HCT116 (cell line): ENCODE results near the gene PDHX. TPM values are rescaled to one million over a fixed set of nuclear protein-coding genes. Genes with fewer than 3 reads are reported as not detected.

Experiments used
- ATF3 ChIP-seq: IDR thresholded peaks from 2 replicates; pipeline ENCODE4 v1.6.1; 2012
- CBX3 ChIP-seq: IDR thresholded peaks from 2 replicates; pipeline ENCODE4 v1.6.1; 2012; ENCODE audit warnings: low read depth
- EZH2phosphoT487 ChIP-seq: fragments of 200-600 bp; IDR thresholded peaks from 2 replicates; pipeline ENCODE4 v1.6.1; 2018; ENCODE audit warnings: antibody characterized with exemption, borderline replicate concordance
- FOSL1 ChIP-seq: IDR thresholded peaks from 2 replicates; pipeline ENCODE4 v1.6.1; 2012; ENCODE audit warnings: low read depth
- POLR2AphosphoS5 ChIP-seq: IDR thresholded peaks from 2 replicates; pipeline ENCODE4 v1.6.1; 2011; ENCODE audit warnings: mild to moderate bottlenecking, low read depth, low read length, moderate library complexity
- REST ChIP-seq: IDR thresholded peaks from 2 replicates; pipeline ENCODE4 v1.6.1; 2012; ENCODE audit warnings: low read depth
- YY1 ChIP-seq: IDR thresholded peaks from 2 replicates; pipeline ENCODE4 v1.6.1; 2011; ENCODE audit warnings: low read length, low read depth, moderate library complexity, mild to moderate bottlenecking; ENCODE audit not compliant: insufficient replicate concordance; ENCODE audit errors: extremely low read depth
- ZFX ChIP-seq: fragments of 450-650 bp; IDR thresholded peaks from 2 replicates; pipeline ENCODE4 v1.6.1; 2017
- total RNA-seq: library from RNA; stranded (reverse); gene quantifications from one replicate; pipeline ENCODE4 v1.2.1, GENCODE V29; 2021; ENCODE audit not compliant: unreplicated experiment
- TF ChIP-seq, protein P1 (sequence below), 3 experiments: fragments of 200-600 bp in 1 of 3; sonication (generic) in 1 of 3; IDR thresholded peaks in 2 of 3; conservative IDR thresholded peaks in 1 of 3; 2 replicates each; pipeline ENCODE4 v1.5.1; 2012 to 2017; ENCODE audit warnings: low read depth in 2 of 3, low read length in 2 of 3, antibody characterized with exemption in 1 of 3, borderline replicate concordance in 1 of 3, control low read depth in 1 of 3, mild to moderate bottlenecking in 1 of 3, mixed read lengths in 1 of 3, mixed run types in 1 of 3, moderate library complexity in 1 of 3; ENCODE audit not compliant: insufficient read depth in 1 of 3
- TF ChIP-seq, protein P2 (sequence below): IDR thresholded peaks from 2 replicates; pipeline ENCODE4 v1.6.1; 2012

PDHX gene
- total RNA-seq, 1 experiment from 2014 or later, result 36.6 TPM

DNA sequence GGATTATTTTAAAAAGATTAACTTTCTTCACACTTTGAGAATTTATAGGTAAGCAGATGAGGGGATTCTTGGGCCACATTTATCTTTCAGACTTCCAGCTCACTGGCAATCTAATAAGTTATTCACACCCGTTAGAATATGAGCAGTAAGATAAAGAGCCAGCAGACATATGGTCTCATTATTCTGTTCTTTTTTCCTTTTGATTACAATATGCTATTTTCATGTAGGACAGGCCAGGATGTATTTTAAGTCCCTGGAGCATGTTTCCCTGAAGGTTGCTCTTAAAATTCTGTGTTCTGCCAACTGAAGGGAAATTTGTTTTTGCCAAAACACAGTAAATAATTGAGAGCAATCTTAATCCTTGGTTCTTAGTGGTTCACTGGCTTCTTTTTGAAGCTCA lies 22.2 kb downstream of the PDHX start (continued):
- TF ChIP-seq REST, result no peak
- no peak for TF ChIP-seq ZFX
- TF ChIP-seq ATF3, result no peak
- TF ChIP-seq EZH2phosphoT487, result no peak
- no peak for TF ChIP-seq CBX3
- no peak for TF ChIP-seq POLR2AphosphoS5
- TF ChIP-seq, protein P1, sequence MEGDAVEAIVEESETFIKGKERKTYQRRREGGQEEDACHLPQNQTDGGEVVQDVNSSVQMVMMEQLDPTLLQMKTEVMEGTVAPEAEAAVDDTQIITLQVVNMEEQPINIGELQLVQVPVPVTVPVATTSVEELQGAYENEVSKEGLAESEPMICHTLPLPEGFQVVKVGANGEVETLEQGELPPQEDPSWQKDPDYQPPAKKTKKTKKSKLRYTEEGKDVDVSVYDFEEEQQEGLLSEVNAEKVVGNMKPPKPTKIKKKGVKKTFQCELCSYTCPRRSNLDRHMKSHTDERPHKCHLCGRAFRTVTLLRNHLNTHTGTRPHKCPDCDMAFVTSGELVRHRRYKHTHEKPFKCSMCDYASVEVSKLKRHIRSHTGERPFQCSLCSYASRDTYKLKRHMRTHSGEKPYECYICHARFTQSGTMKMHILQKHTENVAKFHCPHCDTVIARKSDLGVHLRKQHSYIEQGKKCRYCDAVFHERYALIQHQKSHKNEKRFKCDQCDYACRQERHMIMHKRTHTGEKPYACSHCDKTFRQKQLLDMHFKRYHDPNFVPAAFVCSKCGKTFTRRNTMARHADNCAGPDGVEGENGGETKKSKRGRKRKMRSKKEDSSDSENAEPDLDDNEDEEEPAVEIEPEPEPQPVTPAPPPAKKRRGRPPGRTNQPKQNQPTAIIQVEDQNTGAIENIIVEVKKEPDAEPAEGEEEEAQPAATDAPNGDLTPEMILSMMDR (IDR thresholded peaks at IDR 0.05 in 2 of 3, conservative IDR thresholded peaks at IDR 0.05 in 1 of 3; ENCODE audit: borderline replicate concordance in 1 of 3, insufficient read depth in 1 of 3, low read depth in 2 of 3, low read length in 2 of 3), result no peak
- TF ChIP-seq FOSL1, result no peak
- TF ChIP-seq, protein P2, sequence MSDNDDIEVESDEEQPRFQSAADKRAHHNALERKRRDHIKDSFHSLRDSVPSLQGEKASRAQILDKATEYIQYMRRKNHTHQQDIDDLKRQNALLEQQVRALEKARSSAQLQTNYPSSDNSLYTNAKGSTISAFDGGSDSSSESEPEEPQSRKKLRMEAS, result no peak
- TF ChIP-seq YY1, result no peak
